Stimulated activated memory B cell treated with anti-CD40 and anti-IgM and Interleukin-4, amounts not matched to agents 10 μg/mL and 1 μg/mL and 100 μg/mL, for 72 hours (primary cell): ENCODE results near the gene DSG2.

ENCODE experiments used
- ATAC-seq: fragments of 150-1000 bp; cut with Tn5 transposase; 2 replicates; pipeline ENCODE4 v1.10.0; 2021
- H3K27ac Mint-ChIP-seq: one replicate; pipeline ENCODE4 v1.8.0; 2022; ENCODE audit warnings: mild to moderate bottlenecking, mixed read lengths
- H3K27me3 Mint-ChIP-seq: one replicate; pipeline ENCODE4 v1.8.0; 2022; ENCODE audit warnings: mixed read lengths
- H3K36me3 Mint-ChIP-seq: one replicate; pipeline ENCODE4 v1.8.0; 2022; ENCODE audit warnings: mixed read lengths
- H3K4me1 Mint-ChIP-seq: one replicate; pipeline ENCODE4 v1.8.0; 2022; ENCODE audit warnings: mixed read lengths
- H3K4me3 Mint-ChIP-seq: one replicate; pipeline ENCODE4 v1.8.0; 2022; ENCODE audit warnings: mild to moderate bottlenecking, moderate library complexity, mixed read lengths
- H3K9me3 Mint-ChIP-seq: one replicate; pipeline ENCODE4 v1.8.0; 2022; ENCODE audit warnings: mixed read lengths

Gene DSG2

GRCh38 chr18:31512203-31512764 lies 14.3 kb downstream of the DSG2 start:
- Mint-ChIP-seq H3K36me3 (no peaks in the 10 kb centered on the region), H3K4me1 (no peaks in the 10 kb centered on the region), H3K9me3 (no peaks in the 10 kb centered on the region), H3K27me3 (peaks cover 14% of the 10 kb centered on the region), H3K4me3 (no peak overlapping the region), H3K27ac (no peak overlapping the region)
- ATAC-seq, result no peak

GRCh38 chr18:31513189-31513935 lies 15.4 kb downstream of the DSG2 start:
- ATAC-seq, result no peak
- Mint-ChIP-seq H3K9me3 (no peaks in the 10 kb centered on the region), H3K27me3 (peaks cover 14% of the 10 kb centered on the region), H3K27ac (no peak overlapping the region), H3K4me3 (no peak overlapping the region), H3K4me1 (no peaks in the 10 kb centered on the region), H3K36me3 (no peaks in the 10 kb centered on the region)

GRCh38 chr18:31516437-31516836 lies 18.5 kb downstream of the DSG2 start:
- no peaks in the 10 kb centered on the region for H3K36me3 Mint-ChIP-seq
- no peaks in the 10 kb centered on the region for H3K9me3 Mint-ChIP-seq
- no peak overlapping the region for H3K27ac Mint-ChIP-seq
- no peak overlapping the region for H3K4me3 Mint-ChIP-seq
- peaks cover 12% of the 10 kb centered on the region for H3K27me3 Mint-ChIP-seq
- no peak for ATAC-seq
- H3K4me1 Mint-ChIP-seq, result no peaks in the 10 kb centered on the region

- Mint-ChIP-seq H3K4me1 (no peaks in the 10 kb centered on the region), H3K27ac (no peak overlapping the region), H3K9me3 (no peaks in the 10 kb centered on the region), H3K36me3 (no peaks in the 10 kb centered on the region), H3K27me3 (no peaks in the 10 kb centered on the region), H3K4me3 (no peak overlapping the region)
- no peak for ATAC-seq
Measured at GRCh38 chr18:31526374-31526773, 28.4 kb downstream of the DSG2 start.

- Mint-ChIP-seq H3K4me1 (no peaks in the 10 kb centered on the region), H3K27me3 (peaks cover 6% of the 10 kb centered on the region), H3K27ac (no peak overlapping the region), H3K4me3 (no peak overlapping the region), H3K9me3 (no peaks in the 10 kb centered on the region), H3K36me3 (no peaks in the 10 kb centered on the region)
- no peak for ATAC-seq
Measured at GRCh38 chr18:31533236-31533635, 35.3 kb downstream of the DSG2 start.

GRCh38 chr18:31538837-31539236 lies 40.9 kb downstream of the DSG2 start:
- ATAC-seq, result no peak
- Mint-ChIP-seq H3K27ac (no peak overlapping the region), H3K4me1 (no peaks in the 10 kb centered on the region), H3K9me3 (no peaks in the 10 kb centered on the region), H3K36me3 (no peaks in the 10 kb centered on the region), H3K4me3 (no peak overlapping the region), H3K27me3 (peaks cover 9% of the 10 kb centered on the region)

- no peaks in the 10 kb centered on the region for H3K9me3 Mint-ChIP-seq
- H3K27me3 Mint-ChIP-seq, result no peaks in the 10 kb centered on the region
- no peaks in the 10 kb centered on the region for H3K4me1 Mint-ChIP-seq
- H3K27ac Mint-ChIP-seq, result no peak overlapping the region
- ATAC-seq, result peak; percentile 41
- H3K4me3 Mint-ChIP-seq, result no peak overlapping the region
- H3K36me3 Mint-ChIP-seq, result no peaks in the 10 kb centered on the region
Measured at GRCh38 chr18:31546476-31546875, 48.5 kb downstream of the DSG2 start.

- Mint-ChIP-seq H3K27me3 (peaks cover 3% of the 10 kb centered on the region), H3K9me3 (no peaks in the 10 kb centered on the region), H3K4me1 (no peaks in the 10 kb centered on the region), H3K27ac (no peak overlapping the region), H3K4me3 (no peak overlapping the region), H3K36me3 (no peaks in the 10 kb centered on the region)
- ATAC-seq, result no peak
Measured at GRCh38 chr18:31548853-31549252, 50.9 kb downstream of the DSG2 start.

GRCh38 chr18:31549416-31549815 lies 51.4 kb downstream of the DSG2 start:
- H3K4me3 Mint-ChIP-seq, result no peak overlapping the region
- no peak for ATAC-seq
- no peaks in the 10 kb centered on the region for H3K36me3 Mint-ChIP-seq
- no peak overlapping the region for H3K27ac Mint-ChIP-seq
- H3K4me1 Mint-ChIP-seq, result no peaks in the 10 kb centered on the region
- H3K27me3 Mint-ChIP-seq, result peaks cover 9% of the 10 kb centered on the region
- no peaks in the 10 kb centered on the region for H3K9me3 Mint-ChIP-seq

GRCh38 chr18:31551883-31552282 lies 53.9 kb downstream of the DSG2 start:
- ATAC-seq, result no peak
- Mint-ChIP-seq H3K9me3 (no peaks in the 10 kb centered on the region), H3K36me3 (no peaks in the 10 kb centered on the region), H3K4me3 (no peak overlapping the region), H3K27me3 (peaks cover 29% of the 10 kb centered on the region), H3K27ac (no peak overlapping the region), H3K4me1 (no peaks in the 10 kb centered on the region)

- Mint-ChIP-seq H3K27ac (no peak overlapping the region), H3K4me3 (no peak overlapping the region), H3K27me3 (peaks cover 33% of the 10 kb centered on the region), H3K4me1 (no peaks in the 10 kb centered on the region), H3K36me3 (no peaks in the 10 kb centered on the region), H3K9me3 (no peaks in the 10 kb centered on the region)
- ATAC-seq, result no peak
Measured at GRCh38 chr18:31553800-31554199, 55.8 kb downstream of the DSG2 start.

- ATAC-seq, result no peak
- Mint-ChIP-seq H3K27ac (no peak overlapping the region), H3K4me3 (no peak overlapping the region), H3K36me3 (no peaks in the 10 kb centered on the region), H3K9me3 (no peaks in the 10 kb centered on the region), H3K4me1 (no peaks in the 10 kb centered on the region), H3K27me3 (peaks cover 33% of the 10 kb centered on the region)
Measured at GRCh38 chr18:31554776-31555175, 56.8 kb downstream of the DSG2 start.

GRCh38 chr18:31555971-31556747 lies 58.2 kb downstream of the DSG2 start:
- Mint-ChIP-seq H3K27ac (no peak overlapping the region), H3K4me3 (no peak overlapping the region), H3K4me1 (no peaks in the 10 kb centered on the region), H3K9me3 (no peaks in the 10 kb centered on the region), H3K36me3 (no peaks in the 10 kb centered on the region), H3K27me3 (peaks cover 33% of the 10 kb centered on the region)
- peak; percentile 57 for ATAC-seq

- no peaks in the 10 kb centered on the region for H3K36me3 Mint-ChIP-seq
- H3K4me1 Mint-ChIP-seq, result no peaks in the 10 kb centered on the region
- no peak for ATAC-seq
- no peaks in the 10 kb centered on the region for H3K9me3 Mint-ChIP-seq
- H3K27ac Mint-ChIP-seq, result no peak overlapping the region
- H3K27me3 Mint-ChIP-seq, result peaks cover 33% of the 10 kb centered on the region
- no peak overlapping the region for H3K4me3 Mint-ChIP-seq
Measured at GRCh38 chr18:31557446-31557845, 59.5 kb downstream of the DSG2 start.

GRCh38 chr18:31558567-31558966 lies 60.6 kb downstream of the DSG2 start:
- ATAC-seq, result no peak
- no peaks in the 10 kb centered on the region for H3K36me3 Mint-ChIP-seq
- no peaks in the 10 kb centered on the region for H3K4me1 Mint-ChIP-seq
- no peaks in the 10 kb centered on the region for H3K9me3 Mint-ChIP-seq
- H3K27me3 Mint-ChIP-seq, result peaks cover 33% of the 10 kb centered on the region
- no peak overlapping the region for H3K27ac Mint-ChIP-seq
- H3K4me3 Mint-ChIP-seq, result no peak overlapping the region

- Mint-ChIP-seq H3K4me1 (no peaks in the 10 kb centered on the region), H3K4me3 (no peak overlapping the region), H3K27ac (no peak overlapping the region), H3K27me3 (no peaks in the 10 kb centered on the region), H3K36me3 (no peaks in the 10 kb centered on the region), H3K9me3 (no peaks in the 10 kb centered on the region)
- ATAC-seq, result no peak
Measured at GRCh38 chr18:31562726-31563125, 64.7 kb downstream of the DSG2 start.
